ENCODE data around the gene ANKH. TPM values are rescaled to one million over a fixed set of nuclear protein-coding genes. Genes with fewer than 3 reads are reported as not detected.

The ANKH gene
- polyA plus RNA-seq, 1 donor (not counting 4 experiments of a cell fraction or from before 2014, with no cell fraction given) = 13.8 TPM

DNA sequence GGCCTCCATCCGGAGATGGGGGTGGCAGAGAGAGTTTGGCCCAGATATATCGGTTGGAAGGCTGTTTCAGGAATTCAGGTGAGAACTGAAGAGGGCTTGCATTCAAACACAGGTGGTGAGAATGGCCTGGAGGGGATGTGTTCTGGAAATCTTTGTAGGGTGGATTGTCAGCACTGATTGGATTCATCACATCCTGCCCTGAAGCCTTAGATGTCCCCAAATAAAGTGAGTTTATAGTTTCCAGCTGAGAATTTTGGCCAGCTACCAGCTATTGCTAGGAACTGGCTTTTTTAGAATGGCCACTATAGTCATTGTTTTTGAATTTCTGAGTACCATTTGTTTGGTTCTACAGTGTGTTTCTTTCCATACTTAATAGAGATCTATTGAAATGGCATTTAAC lies 46.1 kb upstream of the ANKH start:
- Histone ChIP-seq H3K4me1 (ENCODE audit: control insufficient read depth, extremely low read depth, insufficient read depth, low read length) (peaks cover 4% of the 10 kb centered on the region), H3K4me2 (ENCODE audit: control insufficient read depth, extremely low read depth, insufficient read depth, low read depth, low read length) (no peak overlapping the region), H3K79me2 (ENCODE audit: control insufficient read depth, insufficient read depth, low read length) (no peaks in the 10 kb centered on the region), H3K36me3 (ENCODE audit: control insufficient read depth in 2 of 2, extremely low read depth in 1 of 2, insufficient read depth in 2 of 2, low read length in 2 of 2) (no peaks in the 10 kb centered on the region), H3K9me1 (ENCODE audit: control insufficient read depth, extremely low read depth, insufficient read depth, low read length) (no peaks in the 10 kb centered on the region), H3K9me3 (ENCODE audit: control insufficient read depth, low read depth, low read length) (no peaks in the 10 kb centered on the region), H3K4me3 (ENCODE audit: control insufficient read depth in 2 of 3, extremely low read depth in 1 of 3, insufficient read depth in 2 of 3, low read depth in 1 of 3, low read length in 3 of 3) (no peak overlapping the region), H3K27ac (ENCODE audit: control insufficient read depth, insufficient read depth, low read length) (no peak overlapping the region), H4K20me1 (ENCODE audit: control insufficient read depth, extremely low read depth, insufficient read depth, low read length) (no peaks in the 10 kb centered on the region), H3K9ac (ENCODE audit: control insufficient read depth, extremely low read depth, insufficient read depth, low read length) (no peak overlapping the region), H2AFZ (ENCODE audit: control insufficient read depth, low read length) (no peak overlapping the region), H3K27me3 (ENCODE audit: control insufficient read depth, extremely low read depth, insufficient read depth, low read length) (no peaks in the 10 kb centered on the region)
- DNase-seq (ENCODE audit: low read depth, low spot score) = no peak
- dilution Hi-C loops (cut with MboI; ENCODE audit: extremely low pct_ligation_motif_present, low sequenced_read_pairs) = no loop called here
- TF ChIP-seq, protein P1, sequence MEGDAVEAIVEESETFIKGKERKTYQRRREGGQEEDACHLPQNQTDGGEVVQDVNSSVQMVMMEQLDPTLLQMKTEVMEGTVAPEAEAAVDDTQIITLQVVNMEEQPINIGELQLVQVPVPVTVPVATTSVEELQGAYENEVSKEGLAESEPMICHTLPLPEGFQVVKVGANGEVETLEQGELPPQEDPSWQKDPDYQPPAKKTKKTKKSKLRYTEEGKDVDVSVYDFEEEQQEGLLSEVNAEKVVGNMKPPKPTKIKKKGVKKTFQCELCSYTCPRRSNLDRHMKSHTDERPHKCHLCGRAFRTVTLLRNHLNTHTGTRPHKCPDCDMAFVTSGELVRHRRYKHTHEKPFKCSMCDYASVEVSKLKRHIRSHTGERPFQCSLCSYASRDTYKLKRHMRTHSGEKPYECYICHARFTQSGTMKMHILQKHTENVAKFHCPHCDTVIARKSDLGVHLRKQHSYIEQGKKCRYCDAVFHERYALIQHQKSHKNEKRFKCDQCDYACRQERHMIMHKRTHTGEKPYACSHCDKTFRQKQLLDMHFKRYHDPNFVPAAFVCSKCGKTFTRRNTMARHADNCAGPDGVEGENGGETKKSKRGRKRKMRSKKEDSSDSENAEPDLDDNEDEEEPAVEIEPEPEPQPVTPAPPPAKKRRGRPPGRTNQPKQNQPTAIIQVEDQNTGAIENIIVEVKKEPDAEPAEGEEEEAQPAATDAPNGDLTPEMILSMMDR (optimal IDR thresholded peaks at IDR 0.05 in 1 of 3, IDR thresholded peaks at IDR 0.05 in 1 of 3, conservative IDR thresholded peaks at IDR 0.05 in 1 of 3; ENCODE audit: extremely low read depth in 1 of 3, insufficient read depth in 2 of 3, low read length in 3 of 3) = no peak
- no peak for TF ChIP-seq EZH2 (IDR thresholded peaks at IDR 0.05; ENCODE audit: low read length)
- FAIRE-seq = no peak

DNA sequence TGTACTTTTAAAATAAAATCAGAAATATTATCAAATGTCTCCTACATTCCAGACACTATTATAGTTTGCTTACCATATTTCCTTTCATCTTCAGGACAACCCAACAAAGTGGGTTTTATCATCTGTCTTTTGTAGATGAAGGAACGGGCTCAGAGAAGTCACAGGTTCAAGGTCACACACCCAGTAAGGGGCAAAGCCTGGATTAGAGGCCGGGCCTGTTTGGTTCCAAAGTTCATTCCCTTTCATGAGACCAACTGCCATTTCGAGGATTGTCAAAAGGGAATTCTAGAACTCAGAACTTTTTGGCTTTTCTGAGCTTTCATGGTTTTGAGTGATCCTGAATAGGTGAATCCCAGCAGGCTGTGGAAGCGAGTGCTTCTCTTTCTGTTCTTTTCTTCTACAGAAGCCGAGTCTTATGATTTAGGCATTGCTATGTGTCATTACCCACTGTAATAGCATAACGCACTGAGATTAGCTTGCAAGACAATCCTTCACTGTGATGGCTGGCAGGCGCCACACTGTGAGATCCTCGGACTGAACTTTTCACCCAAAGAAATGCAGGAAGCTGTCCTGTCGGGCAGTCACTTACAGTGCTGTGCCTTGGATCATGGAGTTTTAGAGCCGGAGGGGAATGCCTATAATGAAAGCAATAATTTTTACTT lies 43.8 kb upstream of the ANKH start:
- Histone ChIP-seq H3K4me2 (ENCODE audit: control insufficient read depth, extremely low read depth, insufficient read depth, low read depth, low read length) (no peak overlapping the region), H3K27ac (ENCODE audit: control insufficient read depth, insufficient read depth, low read length) (no peak overlapping the region), H3K79me2 (ENCODE audit: control insufficient read depth, insufficient read depth, low read length) (no peaks in the 10 kb centered on the region), H3K4me1 (ENCODE audit: control insufficient read depth, extremely low read depth, insufficient read depth, low read length) (peaks cover 4% of the 10 kb centered on the region), H3K9ac (ENCODE audit: control insufficient read depth, extremely low read depth, insufficient read depth, low read length) (no peak overlapping the region), H4K20me1 (ENCODE audit: control insufficient read depth, extremely low read depth, insufficient read depth, low read length) (no peaks in the 10 kb centered on the region), H3K36me3 (ENCODE audit: control insufficient read depth in 2 of 2, extremely low read depth in 1 of 2, insufficient read depth in 2 of 2, low read length in 2 of 2) (no peaks in the 10 kb centered on the region), H3K9me3 (ENCODE audit: control insufficient read depth, low read depth, low read length) (no peaks in the 10 kb centered on the region), H2AFZ (ENCODE audit: control insufficient read depth, low read length) (no peak overlapping the region), H3K9me1 (ENCODE audit: control insufficient read depth, extremely low read depth, insufficient read depth, low read length) (no peaks in the 10 kb centered on the region), H3K27me3 (ENCODE audit: control insufficient read depth, extremely low read depth, insufficient read depth, low read length) (no peaks in the 10 kb centered on the region), H3K4me3 (ENCODE audit: control insufficient read depth in 2 of 3, extremely low read depth in 1 of 3, insufficient read depth in 2 of 3, low read depth in 1 of 3, low read length in 3 of 3) (no peak overlapping the region)
- TF ChIP-seq EZH2 (IDR thresholded peaks at IDR 0.05; ENCODE audit: low read length) = no peak
- TF ChIP-seq, protein P1 (optimal IDR thresholded peaks at IDR 0.05 in 1 of 3, IDR thresholded peaks at IDR 0.05 in 1 of 3, conservative IDR thresholded peaks at IDR 0.05 in 1 of 3; ENCODE audit: extremely low read depth in 1 of 3, insufficient read depth in 2 of 3, low read length in 3 of 3) = no peak
- no peak for DNase-seq (ENCODE audit: low read depth, low spot score)
- dilution Hi-C loops (cut with MboI; ENCODE audit: extremely low pct_ligation_motif_present, low sequenced_read_pairs) = no loop called here
- no peak for FAIRE-seq
